ENCODE measurements around the gene DOCK2. TPM values are rescaled to one million over a fixed set of nuclear protein-coding genes. Genes with fewer than 3 reads are reported as not detected.
"Not testable (repeated sequence)": the region's sequence is repeated elsewhere in the genome, so short reads cannot be mapped to it uniquely, and the experiment has no call there.

The DOCK2 gene
- total RNA-seq, 1 donor from 2014 or later = 13.6 TPM

GRCh38 chr5:169814522-169814921 is 177.4 kb downstream of the DOCK2 start:
- Histone ChIP-seq H3K4me1 (ENCODE audit: control insufficient read depth in 3 of 3, insufficient read depth in 3 of 3, low read length in 3 of 3) (no peaks in the 10 kb centered on the region), H3K27me3 (ENCODE audit: control insufficient read depth in 3 of 3, insufficient read depth in 3 of 3, low read length in 3 of 3) (peaks cover 0 to 6% (median 3%) of the 10 kb centered on the region in 3 donors), H3K9me3 (ENCODE audit: control insufficient read depth in 3 of 3, low read length in 3 of 3) (peaks cover 0 to 3% (median 0%) of the 10 kb centered on the region in 3 donors), H3K9ac (ENCODE audit: low read depth in 1 of 3, low read length in 3 of 3) (no peak overlapping the region), H3K27ac (ENCODE audit: low read depth, low read length) (no peak overlapping the region), H3K4me3 (ENCODE audit: low read length in 3 of 3) (no peak overlapping the region), H3K36me3 (ENCODE audit: control insufficient read depth in 3 of 3, insufficient read depth in 3 of 3, low read length in 3 of 3) (no peaks in the 10 kb centered on the region)

- H3K27ac ChIP-seq (ENCODE audit: low read depth, low read length) = no peak overlapping the region
- no peaks in the 10 kb centered on the region for H3K36me3 ChIP-seq (ENCODE audit: control insufficient read depth in 3 of 3, insufficient read depth in 3 of 3, low read length in 3 of 3)
- H3K4me1 ChIP-seq (ENCODE audit: control insufficient read depth in 3 of 3, insufficient read depth in 3 of 3, low read length in 3 of 3) = no peaks in the 10 kb centered on the region
- peaks cover 0 to 3% (median 0%) of the 10 kb centered on the region in 3 donors for H3K9me3 ChIP-seq (ENCODE audit: control insufficient read depth in 3 of 3, low read length in 3 of 3)
- H3K27me3 ChIP-seq (ENCODE audit: control insufficient read depth in 3 of 3, insufficient read depth in 3 of 3, low read length in 3 of 3) = peaks cover 0 to 2% (median 0%) of the 10 kb centered on the region in 3 donors
- H3K9ac ChIP-seq (ENCODE audit: low read depth in 1 of 3, low read length in 3 of 3) = no peak overlapping the region
- H3K4me3 ChIP-seq (ENCODE audit: low read length in 3 of 3) = no peak overlapping the region
These were observed 180.0 kb downstream of the DOCK2 start for GRCh38 chr5:169817031-169817430.

DNA sequence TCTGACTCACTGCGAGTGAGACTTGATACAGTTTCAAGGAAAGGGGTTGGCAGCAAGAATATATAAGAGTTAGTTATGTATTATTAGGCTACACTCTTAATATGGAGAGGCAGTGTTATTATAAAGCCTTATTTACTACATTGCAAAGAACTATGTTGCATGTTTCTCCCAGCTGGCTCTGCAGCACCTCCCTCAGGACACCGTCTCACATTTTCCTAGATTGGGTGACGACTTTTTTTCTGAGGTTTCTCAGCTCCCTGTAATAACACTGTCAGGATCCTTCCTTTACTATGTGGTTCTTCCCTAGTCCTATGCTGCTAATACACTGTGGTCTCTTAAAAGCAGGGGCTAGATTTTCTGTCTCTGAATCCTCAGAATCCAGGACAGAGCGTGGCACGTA is 189.5 kb downstream of the DOCK2 start:
- Histone ChIP-seq H3K9me3 (ENCODE audit: control insufficient read depth in 3 of 3, low read length in 3 of 3) (peaks cover 0 to 3% (median 0%) of the 10 kb centered on the region in 3 donors), H3K4me3 (ENCODE audit: low read length in 3 of 3) (no peak overlapping the region), H3K27ac (ENCODE audit: low read depth, low read length) (no peak overlapping the region), H3K9ac (ENCODE audit: low read depth in 1 of 3, low read length in 3 of 3) (no peak overlapping the region), H3K36me3 (ENCODE audit: control insufficient read depth in 3 of 3, insufficient read depth in 3 of 3, low read length in 3 of 3) (no peaks in the 10 kb centered on the region), H3K4me1 (ENCODE audit: control insufficient read depth in 3 of 3, insufficient read depth in 3 of 3, low read length in 3 of 3) (no peaks in the 10 kb centered on the region), H3K27me3 (ENCODE audit: control insufficient read depth in 3 of 3, insufficient read depth in 3 of 3, low read length in 3 of 3) (no peaks in the 10 kb centered on the region)

DNA sequence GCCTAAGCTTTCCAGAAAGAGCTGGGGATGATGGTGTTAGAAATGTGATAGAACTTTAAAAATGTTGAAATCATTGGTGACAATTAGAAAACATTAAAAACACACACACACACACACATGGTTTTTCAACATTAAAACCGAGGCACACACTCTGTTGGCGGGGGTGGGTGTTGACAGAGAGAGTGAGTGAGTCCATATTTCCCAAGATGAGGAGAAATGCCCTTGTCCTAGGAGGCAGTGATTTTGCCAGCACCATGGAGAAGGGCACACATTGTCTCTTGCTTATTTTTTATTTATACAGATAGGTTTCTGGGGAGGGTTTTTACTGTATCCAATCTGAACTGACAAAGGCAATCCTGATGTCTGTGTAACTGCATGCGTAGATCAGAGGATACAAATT is 190.7 kb downstream of the DOCK2 start:
- Histone ChIP-seq H3K9me3 (ENCODE audit: control insufficient read depth in 3 of 3, low read length in 3 of 3) (peaks cover 0 to 3% (median 0%) of the 10 kb centered on the region in 3 donors), H3K4me1 (ENCODE audit: control insufficient read depth in 3 of 3, insufficient read depth in 3 of 3, low read length in 3 of 3) (no peaks in the 10 kb centered on the region), H3K4me3 (ENCODE audit: low read length in 3 of 3) (no peak overlapping the region), H3K27ac (ENCODE audit: low read depth, low read length) (no peak overlapping the region), H3K36me3 (ENCODE audit: control insufficient read depth in 3 of 3, insufficient read depth in 3 of 3, low read length in 3 of 3) (no peaks in the 10 kb centered on the region), H3K27me3 (ENCODE audit: control insufficient read depth in 3 of 3, insufficient read depth in 3 of 3, low read length in 3 of 3) (no peaks in the 10 kb centered on the region), H3K9ac (ENCODE audit: low read depth in 1 of 3, low read length in 3 of 3) (no peak overlapping the region)

DNA sequence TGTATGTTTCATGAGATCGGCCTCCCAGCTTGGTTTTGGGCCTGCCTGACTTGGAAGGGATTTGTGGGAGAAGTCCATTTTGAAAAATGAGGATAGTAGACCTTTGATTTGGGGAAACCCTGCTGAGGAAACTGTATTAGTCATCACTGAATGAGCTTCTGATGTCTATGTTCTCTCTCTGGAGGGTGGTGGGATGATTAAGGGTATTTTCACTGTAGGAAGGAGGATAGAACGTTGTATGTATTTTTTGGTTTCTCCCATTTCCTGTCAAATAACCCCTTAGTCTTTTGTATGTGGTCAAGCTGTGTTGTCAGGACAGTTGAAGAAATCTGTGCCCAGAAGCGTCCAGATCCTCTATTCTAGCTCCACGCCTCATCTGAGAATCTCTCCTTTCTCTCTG is 191.3 kb downstream of the DOCK2 start:
- peaks cover 0 to 3% (median 0%) of the 10 kb centered on the region in 3 donors for H3K9me3 ChIP-seq (ENCODE audit: control insufficient read depth in 3 of 3, low read length in 3 of 3)
- no peak overlapping the region for H3K27ac ChIP-seq (ENCODE audit: low read depth, low read length)
- H3K4me1 ChIP-seq (ENCODE audit: control insufficient read depth in 3 of 3, insufficient read depth in 3 of 3, low read length in 3 of 3) = no peaks in the 10 kb centered on the region
- H3K27me3 ChIP-seq (ENCODE audit: control insufficient read depth in 3 of 3, insufficient read depth in 3 of 3, low read length in 3 of 3) = no peaks in the 10 kb centered on the region
- H3K4me3 ChIP-seq (ENCODE audit: low read length in 3 of 3) = no peak overlapping the region
- no peak overlapping the region for H3K9ac ChIP-seq (ENCODE audit: low read depth in 1 of 3, low read length in 3 of 3)
- H3K36me3 ChIP-seq (ENCODE audit: control insufficient read depth in 3 of 3, insufficient read depth in 3 of 3, low read length in 3 of 3) = no peaks in the 10 kb centered on the region

DNA sequence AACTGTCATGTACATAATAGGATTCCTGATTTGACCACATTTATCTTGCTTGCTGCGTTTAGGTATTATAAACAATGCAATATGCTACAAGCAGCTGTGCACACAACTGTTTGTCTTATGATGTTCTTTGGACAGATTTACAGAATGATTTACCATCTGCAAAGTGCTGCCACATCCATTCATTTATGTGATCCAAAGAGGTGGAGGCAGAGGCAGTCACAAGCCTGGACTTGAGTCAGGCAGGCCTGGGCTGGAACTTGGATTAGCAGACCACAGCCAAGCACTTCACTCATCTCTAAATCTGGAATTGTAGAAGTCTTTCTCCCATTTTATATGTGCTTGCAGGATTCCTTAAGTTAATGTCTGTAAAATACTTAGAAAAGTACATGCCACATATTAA is 194.3 kb downstream of the DOCK2 start:
- Histone ChIP-seq H3K27me3 (ENCODE audit: control insufficient read depth in 3 of 3, insufficient read depth in 3 of 3, low read length in 3 of 3) (no peaks in the 10 kb centered on the region), H3K4me1 (ENCODE audit: control insufficient read depth in 3 of 3, insufficient read depth in 3 of 3, low read length in 3 of 3) (no peaks in the 10 kb centered on the region), H3K9me3 (ENCODE audit: control insufficient read depth in 3 of 3, low read length in 3 of 3) (peaks cover 0 to 3% (median 0%) of the 10 kb centered on the region in 3 donors), H3K27ac (ENCODE audit: low read depth, low read length) (no peak overlapping the region), H3K4me3 (ENCODE audit: low read length in 3 of 3) (no peak overlapping the region), H3K9ac (ENCODE audit: low read depth in 1 of 3, low read length in 3 of 3) (no peak overlapping the region), H3K36me3 (ENCODE audit: control insufficient read depth in 3 of 3, insufficient read depth in 3 of 3, low read length in 3 of 3) (no peaks in the 10 kb centered on the region)

DNA sequence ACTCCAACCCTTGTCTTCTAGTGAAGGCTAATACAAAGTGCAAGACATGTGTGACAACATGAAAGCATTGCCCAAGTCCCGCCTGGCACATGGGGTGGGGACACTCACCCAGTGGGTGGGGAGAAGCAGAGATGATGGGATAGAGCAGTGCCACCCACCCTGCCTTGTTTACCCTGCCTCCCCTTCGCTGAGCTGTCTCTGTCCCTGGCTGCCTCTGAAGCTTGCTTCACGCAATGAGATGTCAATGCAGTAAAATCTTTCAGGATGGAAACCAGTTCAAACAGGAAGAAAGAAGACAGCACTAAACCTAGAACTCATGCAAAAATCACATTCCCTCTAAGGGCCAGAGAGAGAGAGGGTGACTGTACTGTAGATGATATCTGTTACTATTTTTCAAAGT is 195.2 kb downstream of the DOCK2 start:
- Histone ChIP-seq H3K4me1 (ENCODE audit: control insufficient read depth in 3 of 3, insufficient read depth in 3 of 3, low read length in 3 of 3) (no peaks in the 10 kb centered on the region), H3K27me3 (ENCODE audit: control insufficient read depth in 3 of 3, insufficient read depth in 3 of 3, low read length in 3 of 3) (no peaks in the 10 kb centered on the region), H3K9ac (ENCODE audit: low read depth in 1 of 3, low read length in 3 of 3) (no peak overlapping the region), H3K9me3 (ENCODE audit: control insufficient read depth in 3 of 3, low read length in 3 of 3) (peaks cover 0 to under 1% (median 0%) of the 10 kb centered on the region in 3 donors), H3K27ac (ENCODE audit: low read depth, low read length) (no peak overlapping the region), H3K36me3 (ENCODE audit: control insufficient read depth in 3 of 3, insufficient read depth in 3 of 3, low read length in 3 of 3) (no peaks in the 10 kb centered on the region), H3K4me3 (ENCODE audit: low read length in 3 of 3) (no peak overlapping the region)

GRCh38 chr5:169832845-169833244 is 195.8 kb downstream of the DOCK2 start:
- Histone ChIP-seq H3K27me3 (ENCODE audit: control insufficient read depth in 3 of 3, insufficient read depth in 3 of 3, low read length in 3 of 3) (no peaks in the 10 kb centered on the region), H3K36me3 (ENCODE audit: control insufficient read depth in 3 of 3, insufficient read depth in 3 of 3, low read length in 3 of 3) (no peaks in the 10 kb centered on the region), H3K27ac (ENCODE audit: low read depth, low read length) (no peak overlapping the region), H3K4me1 (ENCODE audit: control insufficient read depth in 3 of 3, insufficient read depth in 3 of 3, low read length in 3 of 3) (no peaks in the 10 kb centered on the region), H3K4me3 (ENCODE audit: low read length in 3 of 3) (no peak overlapping the region), H3K9ac (ENCODE audit: low read depth in 1 of 3, low read length in 3 of 3) (no peak overlapping the region), H3K9me3 (ENCODE audit: control insufficient read depth in 3 of 3, low read length in 3 of 3) (no peaks in the 10 kb centered on the region)

GRCh38 chr5:169833681-169834292 is 196.7 kb downstream of the DOCK2 start:
- not testable (repeated sequence) for H3K36me3 ChIP-seq (ENCODE audit: control insufficient read depth in 3 of 3, insufficient read depth in 3 of 3, low read length in 3 of 3); H3K4me3 ChIP-seq (ENCODE audit: low read length in 3 of 3); H3K4me1 ChIP-seq (ENCODE audit: control insufficient read depth in 3 of 3, insufficient read depth in 3 of 3, low read length in 3 of 3); H3K27me3 ChIP-seq (ENCODE audit: control insufficient read depth in 3 of 3, insufficient read depth in 3 of 3, low read length in 3 of 3); H3K27ac ChIP-seq (ENCODE audit: low read depth, low read length); H3K9me3 ChIP-seq (ENCODE audit: control insufficient read depth in 3 of 3, low read length in 3 of 3); H3K9ac ChIP-seq (ENCODE audit: low read depth in 1 of 3, low read length in 3 of 3)

GRCh38 chr5:169834540-169834939 is 197.5 kb downstream of the DOCK2 start:
- H3K27ac ChIP-seq (ENCODE audit: low read depth, low read length); H3K9ac ChIP-seq (ENCODE audit: low read depth in 1 of 3, low read length in 3 of 3); H3K9me3 ChIP-seq (ENCODE audit: control insufficient read depth in 3 of 3, low read length in 3 of 3); H3K27me3 ChIP-seq (ENCODE audit: control insufficient read depth in 3 of 3, insufficient read depth in 3 of 3, low read length in 3 of 3); H3K36me3 ChIP-seq (ENCODE audit: control insufficient read depth in 3 of 3, insufficient read depth in 3 of 3, low read length in 3 of 3); H3K4me3 ChIP-seq (ENCODE audit: low read length in 3 of 3); H3K4me1 ChIP-seq (ENCODE audit: control insufficient read depth in 3 of 3, insufficient read depth in 3 of 3, low read length in 3 of 3): not testable (repeated sequence)
